Transverse colon (tissue), 3 donors: Measurements from ENCODE around the gene PTPRN2.

ENCODE experiments used
- POLR2A ChIP-seq: fragments of 450-650 bp; IDR thresholded peaks from one replicate; pipeline ENCODE4 v1.6.1; 2016; ENCODE audit warnings: antibody characterized with exemption, mild to moderate bottlenecking, moderate library complexity
- TF ChIP-seq, protein P1 (sequence below), 5 experiments: fragments of 200-600 bp in 3 of 5; fragments of 450-650 bp in 2 of 5; sonication (generic) in 3 of 5; IDR thresholded peaks; 1 replicate in 2 of 5; 2 replicates in 3 of 5; pipeline ENCODE4 v1.5.1; 2016 to 2017; ENCODE audit warnings: antibody characterized with exemption in 5 of 5, inconsistent platforms in 3 of 5, mild to moderate bottlenecking in 2 of 5, moderate library complexity in 1 of 5

DNA sequence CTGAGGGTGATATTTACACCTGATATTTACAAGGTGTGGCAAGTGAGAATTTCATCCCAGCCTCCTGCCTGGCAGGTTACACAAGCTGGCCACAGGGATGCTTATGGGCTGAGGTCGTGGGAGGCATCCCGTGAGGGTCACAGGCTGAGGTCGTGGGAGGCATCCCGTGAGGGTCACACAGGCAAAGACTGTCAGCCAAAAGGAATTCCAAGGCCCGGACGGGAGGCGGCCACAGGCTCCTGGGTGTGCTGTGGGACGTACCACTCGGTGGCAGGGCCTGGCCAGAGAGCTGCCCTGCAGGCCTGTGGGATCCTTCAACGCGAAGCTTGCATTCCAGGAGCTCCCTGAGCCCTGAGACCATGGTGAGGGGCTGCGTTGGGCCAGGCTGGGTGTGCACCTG lies 790.3 kb downstream of the PTPRN2 start:
- TF ChIP-seq, protein P1, sequence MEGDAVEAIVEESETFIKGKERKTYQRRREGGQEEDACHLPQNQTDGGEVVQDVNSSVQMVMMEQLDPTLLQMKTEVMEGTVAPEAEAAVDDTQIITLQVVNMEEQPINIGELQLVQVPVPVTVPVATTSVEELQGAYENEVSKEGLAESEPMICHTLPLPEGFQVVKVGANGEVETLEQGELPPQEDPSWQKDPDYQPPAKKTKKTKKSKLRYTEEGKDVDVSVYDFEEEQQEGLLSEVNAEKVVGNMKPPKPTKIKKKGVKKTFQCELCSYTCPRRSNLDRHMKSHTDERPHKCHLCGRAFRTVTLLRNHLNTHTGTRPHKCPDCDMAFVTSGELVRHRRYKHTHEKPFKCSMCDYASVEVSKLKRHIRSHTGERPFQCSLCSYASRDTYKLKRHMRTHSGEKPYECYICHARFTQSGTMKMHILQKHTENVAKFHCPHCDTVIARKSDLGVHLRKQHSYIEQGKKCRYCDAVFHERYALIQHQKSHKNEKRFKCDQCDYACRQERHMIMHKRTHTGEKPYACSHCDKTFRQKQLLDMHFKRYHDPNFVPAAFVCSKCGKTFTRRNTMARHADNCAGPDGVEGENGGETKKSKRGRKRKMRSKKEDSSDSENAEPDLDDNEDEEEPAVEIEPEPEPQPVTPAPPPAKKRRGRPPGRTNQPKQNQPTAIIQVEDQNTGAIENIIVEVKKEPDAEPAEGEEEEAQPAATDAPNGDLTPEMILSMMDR (IDR thresholded peaks at IDR 0.05), result no peak
- TF ChIP-seq POLR2A, result no peak
